HepG2 (cell line): ENCODE results near the gene ODAD4. TPM values are rescaled to one million over a fixed set of nuclear protein-coding genes. Genes with fewer than 3 reads are reported as not detected.

Source experiments
- HIVEP1 ChIP-seq: sonication (generic); formaldehyde crosslinking; IDR thresholded peaks from 2 replicates; pipeline ENCODE4 v1.4.0; 2020; ENCODE audit warnings: mild to moderate bottlenecking, missing genetic modification reagents
- HOXA7 ChIP-seq: sonication (generic); formaldehyde crosslinking; IDR thresholded peaks from 2 replicates; pipeline ENCODE4 v1.8.1; 2022; ENCODE audit warnings: mild to moderate bottlenecking, missing genetic modification reagents, moderate library complexity
- KDM2A ChIP-seq: sonication (generic); formaldehyde crosslinking; IDR thresholded peaks from 2 replicates; pipeline ENCODE4 v1.4.0; 2020; ENCODE audit warnings: low read depth, missing genetic modification reagents, borderline replicate concordance
- KLF6 ChIP-seq: IDR thresholded peaks from 2 replicates; pipeline ENCODE4 v1.8.0; 2016; ENCODE audit warnings: missing biosample characterization, missing genetic modification reagents
- MATR3 ChIP-seq: sonication (generic); formaldehyde crosslinking; IDR thresholded peaks from 2 replicates; pipeline ENCODE4 v1.4.0; 2020; ENCODE audit warnings: missing genetic modification reagents
- MXI1 ChIP-seq: IDR thresholded peaks from 3 replicates; pipeline ENCODE4 v1.6.1; 2012; ENCODE audit warnings: low read depth, low read length, inconsistent platforms, borderline replicate concordance
- NFE2 ChIP-seq: sonication (generic); formaldehyde crosslinking; IDR thresholded peaks from 2 replicates; pipeline ENCODE4 v1.4.0; 2020; ENCODE audit warnings: missing genetic modification reagents
- TFAP4 ChIP-seq: sonication (generic); IDR thresholded peaks from 2 replicates; pipeline ENCODE4 v1.6.1; 2016; ENCODE audit warnings: low read depth, borderline replicate concordance
- TFDP1 ChIP-seq: IDR thresholded peaks from 2 replicates; pipeline ENCODE4 v1.6.1; 2016; ENCODE audit warnings: missing compliant biosample characterization, missing genetic modification reagents, borderline replicate concordance
- TRIM22 ChIP-seq: fragments of 450-650 bp; IDR thresholded peaks from 2 replicates; pipeline ENCODE4 v1.6.1; 2017
- WIZ ChIP-seq: sonication (generic); formaldehyde crosslinking; IDR thresholded peaks from 2 replicates; pipeline ENCODE4 v1.5.1; 2020; ENCODE audit warnings: mild to moderate bottlenecking, missing genetic modification reagents
- YY1 ChIP-seq: IDR thresholded peaks from 2 replicates; pipeline ENCODE4 v1.6.1; 2011; ENCODE audit warnings: low read length, low read depth, moderate library complexity, mild to moderate bottlenecking; ENCODE audit not compliant: insufficient read depth, insufficient replicate concordance
- ZBTB39 ChIP-seq: sonication (generic); formaldehyde crosslinking; IDR thresholded peaks from 2 replicates; pipeline ENCODE4 v1.5.0; 2020; ENCODE audit warnings: missing genetic modification reagents
- ZNF335 ChIP-seq: sonication (generic); formaldehyde crosslinking; IDR thresholded peaks from 2 replicates; pipeline ENCODE4 v1.4.0; 2020; ENCODE audit warnings: missing genetic modification reagents
- ZNF34 ChIP-seq: sonication (generic); formaldehyde crosslinking; IDR thresholded peaks from 2 replicates; pipeline ENCODE4 v1.4.0; 2020; ENCODE audit warnings: mild to moderate bottlenecking, missing genetic modification reagents, borderline replicate concordance
- ZNF558 ChIP-seq: sonication (generic); formaldehyde crosslinking; IDR thresholded peaks from 2 replicates; pipeline ENCODE4 v1.9.0; 2022; ENCODE audit warnings: mild to moderate bottlenecking, missing genetic modification reagents, borderline replicate concordance
- ZNF646 ChIP-seq: sonication (generic); formaldehyde crosslinking; IDR thresholded peaks from 2 replicates; pipeline ENCODE4 v1.9.0; 2021; ENCODE audit warnings: mild to moderate bottlenecking, missing genetic modification reagents
- ZNF891 ChIP-seq: sonication (generic); formaldehyde crosslinking; IDR thresholded peaks from 2 replicates; pipeline ENCODE4 v1.5.0; 2020; ENCODE audit warnings: mild to moderate bottlenecking, missing genetic modification reagents
- polyA plus RNA-seq, 8 experiments: library from polyadenylated mRNA; depleted of rRNA in 3 of 8; stranded (reverse) in 7 of 8; unstranded in 1 of 8; fragments of >200 nt; fragmentation: Illumina TruSeq in 4 of 8; extraction: Trizol in 4 of 8; gene quantifications; 2 replicates each; pipeline versions ENCODE4 v1.2.1 to v1.2.3, GENCODE V29; 2011 to 2016; ENCODE audit warnings: low read depth in 4 of 8, missing spikeins in 1 of 8, mixed read lengths in 1 of 8; ENCODE audit not compliant: insufficient read depth in 1 of 8
- total RNA-seq, 5 experiments: library from RNA; depleted of rRNA; stranded (reverse); fragments of >200 nt; fragmentation: Illumina TruSeq; extraction: Trizol; gene quantifications; 2 replicates each; pipeline ENCODE4 v1.2.3, GENCODE V29; 2016; ENCODE audit warnings: low read depth in 1 of 5

The ODAD4 gene
- total and polyA plus RNA-seq, 2 of the 13 experiments (the other 11 are each of a cell fraction or from before 2014, with no cell fraction given) = 0.48 to 0.53 TPM

- TF ChIP-seq ZNF34 (CRISPR knock-in tag) (no peak), YY1 (peak; percentile 45), HOXA7 (CRISPR knock-in tag) (no peak), TFDP1 (no peak), HIVEP1 (CRISPR knock-in tag) (0 out of 2 replicates have a peak, but pooled peaks have one; percentile 36), KDM2A (CRISPR knock-in tag) (peak; percentile 68; the same call in 1 of the 2 replicates), MATR3 (CRISPR knock-in tag) (no peak), ZNF335 (CRISPR knock-in tag) (no peak), TRIM22 (no peak), TFAP4 (peak; percentile 55; the same call in 1 of the 2 replicates), ZBTB39 (CRISPR knock-in tag) (no peak), ZNF891 (CRISPR knock-in tag) (no peak), WIZ (CRISPR knock-in tag) (no peak), ZNF558 (CRISPR knock-in tag) (no peak), NFE2 (CRISPR knock-in tag) (no peak), MXI1 (no peak), ZNF646 (CRISPR knock-in tag) (no peak), KLF6 (CRISPR knock-in tag) (no peak)
These were observed 32.5 kb downstream of the ODAD4 start (continued) for GRCh38 chr17:41962768-41963434.
